Neural cell (in vitro differentiated cells): ENCODE measurements around the gene AMELX.

ENCODE experiments used
- CTCF ChIP-seq: fragments of 450-650 bp; IDR thresholded peaks from 2 replicates; pipeline ENCODE4 v1.5.1; 2014; ENCODE audit warnings: antibody characterized with exemption, mild to moderate bottlenecking, moderate library complexity; ENCODE audit not compliant: poor library complexity, severe bottlenecking
- EP300 ChIP-seq: fragments of 450-650 bp; conservative IDR thresholded peaks from 2 replicates; pipeline ENCODE4 v1.6.1; 2014; ENCODE audit warnings: antibody characterized with exemption, mild to moderate bottlenecking, moderate library complexity; ENCODE audit not compliant: poor library complexity, severe bottlenecking
- EZH2 ChIP-seq: fragments of 200-600, 300-800 bp; shearing (Covaris generic), sonication (generic); IDR thresholded peaks from 2 replicates; pipeline ENCODE4 v1.6.1; 2014; ENCODE audit warnings: antibody characterized with exemption, low read length, borderline replicate concordance, mild to moderate bottlenecking; ENCODE audit not compliant: insufficient read depth, poor library complexity, severe bottlenecking
- MXI1 ChIP-seq: fragments of 450-650 bp; conservative IDR thresholded peaks from 2 replicates; pipeline ENCODE4 v1.6.1; 2014; ENCODE audit warnings: antibody characterized with exemption, mild to moderate bottlenecking; ENCODE audit not compliant: poor library complexity, severe bottlenecking
- POLR2AphosphoS5 ChIP-seq: IDR thresholded peaks from 2 replicates; pipeline ENCODE4 v1.6.1; 2012
- RAD21 ChIP-seq: fragments of 450-650 bp; conservative IDR thresholded peaks from 2 replicates; pipeline ENCODE4 v1.6.1; 2014; ENCODE audit warnings: antibody characterized with exemption, mild to moderate bottlenecking, moderate library complexity
- SMC3 ChIP-seq: fragments of 450-650 bp; conservative IDR thresholded peaks from 2 replicates; pipeline ENCODE4 v1.6.1; 2014; ENCODE audit warnings: antibody characterized with exemption, mild to moderate bottlenecking, moderate library complexity; ENCODE audit not compliant: poor library complexity
- TAF1 ChIP-seq: IDR thresholded peaks from 2 replicates; pipeline ENCODE4 v1.6.1; 2012; ENCODE audit warnings: low read depth
- TF ChIP-seq, protein P1 (sequence below): IDR thresholded peaks from 2 replicates; pipeline ENCODE4 v1.6.1; 2012; ENCODE audit warnings: borderline replicate concordance

GRCh38 chrX:11264925-11265324, 28.3 kb upstream of the AMELX start:
- TF ChIP-seq CTCF (no peak), SMC3 (no peak), POLR2AphosphoS5 (no peak), MXI1 (no peak), RAD21 (no peak), EP300 (no peak), EZH2 (no peak), TAF1 (no peak)
- TF ChIP-seq, protein P1, sequence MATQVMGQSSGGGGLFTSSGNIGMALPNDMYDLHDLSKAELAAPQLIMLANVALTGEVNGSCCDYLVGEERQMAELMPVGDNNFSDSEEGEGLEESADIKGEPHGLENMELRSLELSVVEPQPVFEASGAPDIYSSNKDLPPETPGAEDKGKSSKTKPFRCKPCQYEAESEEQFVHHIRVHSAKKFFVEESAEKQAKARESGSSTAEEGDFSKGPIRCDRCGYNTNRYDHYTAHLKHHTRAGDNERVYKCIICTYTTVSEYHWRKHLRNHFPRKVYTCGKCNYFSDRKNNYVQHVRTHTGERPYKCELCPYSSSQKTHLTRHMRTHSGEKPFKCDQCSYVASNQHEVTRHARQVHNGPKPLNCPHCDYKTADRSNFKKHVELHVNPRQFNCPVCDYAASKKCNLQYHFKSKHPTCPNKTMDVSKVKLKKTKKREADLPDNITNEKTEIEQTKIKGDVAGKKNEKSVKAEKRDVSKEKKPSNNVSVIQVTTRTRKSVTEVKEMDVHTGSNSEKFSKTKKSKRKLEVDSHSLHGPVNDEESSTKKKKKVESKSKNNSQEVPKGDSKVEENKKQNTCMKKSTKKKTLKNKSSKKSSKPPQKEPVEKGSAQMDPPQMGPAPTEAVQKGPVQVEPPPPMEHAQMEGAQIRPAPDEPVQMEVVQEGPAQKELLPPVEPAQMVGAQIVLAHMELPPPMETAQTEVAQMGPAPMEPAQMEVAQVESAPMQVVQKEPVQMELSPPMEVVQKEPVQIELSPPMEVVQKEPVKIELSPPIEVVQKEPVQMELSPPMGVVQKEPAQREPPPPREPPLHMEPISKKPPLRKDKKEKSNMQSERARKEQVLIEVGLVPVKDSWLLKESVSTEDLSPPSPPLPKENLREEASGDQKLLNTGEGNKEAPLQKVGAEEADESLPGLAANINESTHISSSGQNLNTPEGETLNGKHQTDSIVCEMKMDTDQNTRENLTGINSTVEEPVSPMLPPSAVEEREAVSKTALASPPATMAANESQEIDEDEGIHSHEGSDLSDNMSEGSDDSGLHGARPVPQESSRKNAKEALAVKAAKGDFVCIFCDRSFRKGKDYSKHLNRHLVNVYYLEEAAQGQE, result no peak
